Activated CD8-positive, alpha-beta T cell treated with anti-CD3 and anti-CD28 coated beads for 36 hours (primary cell): ENCODE measurements around the gene UPK3A. TPM values are rescaled to one million over a fixed set of nuclear protein-coding genes. Genes with fewer than 3 reads are reported as not detected.
A peak's percentile ranks its signal among the peaks of the same experiment; 100 is the strongest.

Source experiments
- ATAC-seq: fragments of 200-7000 bp; cut with Tn5 transposase; one replicate; pipeline ENCODE4 v1.10.0; 2021; ENCODE audit warnings: mild to moderate bottlenecking, moderate library complexity
- CTCF ChIA-PET: fragments of 350-600 bp; sonication (Branson Sonifier 250); formaldehyde crosslinking; loops from one replicate; lab custom pipeline; 2021; ENCODE audit warnings: antibody characterized with exemption; lab: Charles Lee
- POLR2A ChIA-PET: fragments of 350-600 bp; sonication (Branson Sonifier 250); formaldehyde crosslinking; loops from one replicate; lab custom pipeline; 2021; ENCODE audit warnings: antibody characterized with exemption; lab: Charles Lee
- DNase-seq: peaks from one replicate; pipeline ENCODE4 v3.0.0-alpha.2; 2020
- H3K27ac Mint-ChIP-seq: one replicate; pipeline ENCODE4 v1.8.0; 2021; ENCODE audit warnings: mild to moderate bottlenecking, mixed read lengths
- H3K27me3 Mint-ChIP-seq: one replicate; pipeline ENCODE4 v1.8.0; 2021; ENCODE audit warnings: mixed read lengths
- H3K36me3 Mint-ChIP-seq: one replicate; pipeline ENCODE4 v1.8.0; 2021; ENCODE audit warnings: low read depth, mixed read lengths
- H3K4me1 Mint-ChIP-seq: one replicate; pipeline ENCODE4 v1.8.0; 2021; ENCODE audit warnings: low read depth, mixed read lengths
- H3K4me3 Mint-ChIP-seq: one replicate; pipeline ENCODE4 v1.8.0; 2021; ENCODE audit warnings: mild to moderate bottlenecking, moderate library complexity, mixed read lengths
- H3K9me3 Mint-ChIP-seq: one replicate; pipeline ENCODE4 v1.8.0; 2021; ENCODE audit warnings: mixed read lengths
- intact Hi-C: fragments of 100-400 bp; cut with micrococcal nuclease; formaldehyde crosslinking; loops from one replicate; pipeline ENCODE4 v1.10.0; 2022
- total RNA-seq, 2 experiments: library from RNA; stranded (reverse); gene quantifications; one replicate each; pipeline ENCODE4 v1.2.3, GENCODE V29; 2021
- TF ChIP-seq, protein P1 (sequence below): fragments of 200-600 bp; IDR thresholded peaks from one replicate; pipeline ENCODE4 v1.8.0; 2022; ENCODE audit warnings: antibody characterized with exemption, mild to moderate bottlenecking

Gene UPK3A
- total RNA-seq, 2 experiments from 2014 or later, result not detected

DNA sequence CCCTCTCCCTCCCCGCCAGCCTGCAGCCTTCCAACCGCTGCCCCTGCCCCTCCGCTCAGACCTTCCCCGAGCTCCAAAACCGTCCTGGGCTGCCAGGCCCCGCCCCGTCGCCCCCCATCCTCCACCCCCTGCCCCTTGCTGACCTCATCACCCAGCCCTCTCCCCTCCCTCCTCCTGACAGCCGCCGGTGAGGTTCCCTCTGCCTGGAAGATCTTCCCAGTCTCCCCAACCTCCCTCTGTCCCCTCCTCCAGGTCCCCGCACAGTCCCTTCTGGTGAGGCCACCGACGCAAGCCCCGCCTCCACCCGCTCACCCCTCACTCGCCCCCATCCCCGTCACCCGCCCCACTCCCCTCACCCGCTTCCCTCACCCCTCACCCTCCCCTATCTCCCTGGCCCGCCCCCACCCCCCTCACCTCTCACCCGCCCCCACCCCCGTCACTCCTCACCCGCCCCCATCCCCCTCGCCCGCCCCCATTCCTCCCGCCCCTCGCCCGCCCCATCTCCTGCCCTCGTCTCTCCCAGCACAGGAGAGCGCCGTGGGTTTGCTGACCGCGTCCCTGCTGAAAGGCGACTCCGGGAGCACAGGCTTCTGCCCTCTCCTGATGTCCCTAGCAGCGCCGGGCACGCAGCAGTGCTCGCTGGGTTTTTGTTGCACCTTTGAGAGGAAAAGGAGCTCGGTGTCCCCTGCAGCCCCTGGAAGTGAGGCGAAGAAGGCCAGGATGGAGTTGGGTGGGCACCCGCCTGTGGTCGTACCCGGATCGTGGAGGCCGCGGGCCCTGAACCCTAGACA is 16.4 kb upstream of the UPK3A start:
- H3K27me3 Mint-ChIP-seq, result peaks cover 18% of the 10 kb centered on the region
- TF ChIP-seq, protein P1, sequence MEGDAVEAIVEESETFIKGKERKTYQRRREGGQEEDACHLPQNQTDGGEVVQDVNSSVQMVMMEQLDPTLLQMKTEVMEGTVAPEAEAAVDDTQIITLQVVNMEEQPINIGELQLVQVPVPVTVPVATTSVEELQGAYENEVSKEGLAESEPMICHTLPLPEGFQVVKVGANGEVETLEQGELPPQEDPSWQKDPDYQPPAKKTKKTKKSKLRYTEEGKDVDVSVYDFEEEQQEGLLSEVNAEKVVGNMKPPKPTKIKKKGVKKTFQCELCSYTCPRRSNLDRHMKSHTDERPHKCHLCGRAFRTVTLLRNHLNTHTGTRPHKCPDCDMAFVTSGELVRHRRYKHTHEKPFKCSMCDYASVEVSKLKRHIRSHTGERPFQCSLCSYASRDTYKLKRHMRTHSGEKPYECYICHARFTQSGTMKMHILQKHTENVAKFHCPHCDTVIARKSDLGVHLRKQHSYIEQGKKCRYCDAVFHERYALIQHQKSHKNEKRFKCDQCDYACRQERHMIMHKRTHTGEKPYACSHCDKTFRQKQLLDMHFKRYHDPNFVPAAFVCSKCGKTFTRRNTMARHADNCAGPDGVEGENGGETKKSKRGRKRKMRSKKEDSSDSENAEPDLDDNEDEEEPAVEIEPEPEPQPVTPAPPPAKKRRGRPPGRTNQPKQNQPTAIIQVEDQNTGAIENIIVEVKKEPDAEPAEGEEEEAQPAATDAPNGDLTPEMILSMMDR, result no peak
- intact Hi-C loops, result loop anchor here (2.0 kb wide), 1 partner anchor 166 kb away; no protein-coding TSS in a partner anchor
- ChIA-PET CTCF (interaction anchor here (1.0 to 2.4 kb wide), 2 partner anchors 34 to 38 kb away, joined by 3 to 5 read pairs; no protein-coding TSS in a partner anchor), POLR2A (interaction anchor here (0.7 to 1.4 kb wide), 3 partner anchors 13 to 166 kb away, joined by 3 to 4 read pairs (median 3); no protein-coding TSS in a partner anchor)
- DNase-seq, result no peak
- H3K9me3 Mint-ChIP-seq, result no peaks in the 10 kb centered on the region
- ATAC-seq, result peak; percentile 25
- no peak overlapping the region for H3K27ac Mint-ChIP-seq
- H3K36me3 Mint-ChIP-seq, result no peaks in the 10 kb centered on the region
- H3K4me1 Mint-ChIP-seq, result peaks cover 8% of the 10 kb centered on the region
- H3K4me3 Mint-ChIP-seq, result peak overlapping the region; percentile 68

- peak; percentile 83 for DNase-seq
- peak overlapping the region; percentile 68 for H3K4me3 Mint-ChIP-seq
- TF ChIP-seq, protein P1, result peak; percentile 93
- ChIA-PET POLR2A (interaction anchor here (0.7 to 0.9 kb wide), 2 partner anchors 25 to 165 kb away, joined by 3 to 4 read pairs; no protein-coding TSS in a partner anchor), CTCF (interaction anchor here (0.6 to 2.4 kb wide), 5 partner anchors 14 to 164 kb away, joined by 3 to 5 read pairs (median 3); partner anchors contain the start of gene FAM118A)
- ATAC-seq, result peak; percentile 93
- intact Hi-C loops, result loop anchor here (2.0 kb wide), 1 partner anchor 166 kb away; no protein-coding TSS in a partner anchor
- peak overlapping the region; percentile 24 for H3K27ac Mint-ChIP-seq
- H3K4me1 Mint-ChIP-seq, result peaks cover 6% of the 10 kb centered on the region
- H3K36me3 Mint-ChIP-seq, result no peaks in the 10 kb centered on the region
- H3K9me3 Mint-ChIP-seq, result no peaks in the 10 kb centered on the region
- H3K27me3 Mint-ChIP-seq, result peaks cover 13% of the 10 kb centered on the region
Measured at GRCh38 chr22:45268958-45269844, 15.5 kb upstream of the UPK3A start.

GRCh38 chr22:45270095-45271020 is 14.4 kb upstream of the UPK3A start:
- peaks cover 12% of the 10 kb centered on the region for H3K27me3 Mint-ChIP-seq
- H3K27ac Mint-ChIP-seq, result no peak overlapping the region
- CTCF ChIA-PET, result interaction anchor here (0.6 to 2.4 kb wide), 4 partner anchors 13 to 163 kb away, joined by 3 to 5 read pairs (median 3); partner anchors contain the start of gene FAM118A

More at GRCh38 chr22:45270095-45271020, 14.4 kb upstream of the UPK3A start:
- DNase-seq (no peak), ATAC-seq (no peak)
- H3K36me3 Mint-ChIP-seq, result no peaks in the 10 kb centered on the region
- no peaks in the 10 kb centered on the region for H3K9me3 Mint-ChIP-seq
- TF ChIP-seq, protein P1, result no peak
- peaks cover 6% of the 10 kb centered on the region for H3K4me1 Mint-ChIP-seq
- POLR2A ChIA-PET, result no interaction called here
- intact Hi-C loops, result loop anchor here (10.0 kb wide), 1 partner anchor 284 kb away; no protein-coding TSS in a partner anchor
- H3K4me3 Mint-ChIP-seq, result no peak overlapping the region
